ENCODE results near the gene STAC3.
A peak's percentile ranks its signal among the peaks of the same experiment; 100 is the strongest.

STAC3 gene

DNA sequence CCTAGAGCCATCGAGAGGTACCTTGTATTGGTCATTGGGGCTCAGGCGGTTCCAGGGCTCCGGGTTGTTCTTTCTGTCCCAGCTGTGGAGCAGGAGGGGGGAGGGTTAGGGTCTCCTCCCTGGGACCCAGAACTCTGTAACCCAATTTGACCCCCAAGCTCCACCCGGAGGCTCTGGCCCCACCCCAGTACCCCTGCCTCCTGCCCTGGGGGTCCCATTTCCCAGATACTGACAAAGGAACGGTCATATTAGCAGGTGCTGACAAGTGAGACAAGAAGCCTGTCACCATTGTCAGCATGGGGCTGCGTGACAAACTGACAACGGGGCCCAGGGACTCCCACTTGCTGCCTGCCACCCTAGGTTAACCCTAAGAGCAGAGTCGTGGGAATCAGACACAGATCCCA is 15.3 kb downstream of the STAC3 start:
- no peak for DNase-seq

- no peak for DNase-seq
Observed at GRCh38 chr12:57235017-57235727, 15.8 kb downstream of the STAC3 start.

- no peak for DNase-seq
Observed at GRCh38 chr12:57234571-57235016, 16.4 kb downstream of the STAC3 start.

GRCh38 chr12:57234233-57234570 is 16.8 kb downstream of the STAC3 start:
- no peak for DNase-seq

GRCh38 chr12:57233357-57234232 is 17.4 kb downstream of the STAC3 start:
- DNase-seq: no peak

- no peak for DNase-seq
Observed at GRCh38 chr12:57232156-57232756, 18.7 kb downstream of the STAC3 start.

- DNase-seq: no peak
Observed at GRCh38 chr12:57231276-57232021, 19.5 kb downstream of the STAC3 start.

DNA sequence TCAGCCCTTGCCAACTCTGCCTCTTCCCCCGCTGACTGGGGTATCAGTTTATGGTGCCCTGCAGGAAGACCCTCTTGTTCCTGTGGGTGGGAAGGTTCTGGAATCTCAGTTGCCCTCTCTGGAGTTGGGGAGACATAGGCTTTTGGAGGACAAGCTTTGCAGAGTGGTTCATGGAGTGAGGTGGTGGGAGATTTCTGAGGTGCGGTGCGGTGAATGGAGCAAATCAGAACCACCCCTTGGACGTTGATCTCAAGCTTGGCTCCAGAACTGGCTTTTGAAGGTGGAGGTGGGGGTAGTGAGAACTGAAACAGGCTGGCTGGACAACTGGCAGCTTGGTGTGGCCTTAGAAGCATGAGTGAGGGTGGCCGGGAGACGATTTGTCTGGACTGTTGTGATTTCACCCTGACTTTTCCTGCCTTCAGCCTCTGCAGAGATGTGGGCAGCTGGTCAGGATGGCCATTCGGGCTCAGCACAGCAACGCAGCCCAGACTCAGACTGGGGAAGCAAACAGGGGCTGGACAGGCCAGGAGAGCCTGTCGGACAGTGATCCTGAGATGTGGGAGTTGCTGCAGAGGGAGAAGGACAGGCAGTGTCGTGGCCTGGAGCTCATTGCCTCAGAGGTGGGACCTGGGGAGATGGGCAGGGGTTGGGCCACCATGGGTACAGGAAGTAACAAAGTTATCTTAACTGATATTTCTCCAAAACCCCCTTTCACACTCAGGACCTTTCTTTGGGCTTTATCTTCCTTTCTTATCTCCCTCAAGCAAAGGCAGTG is 20.4 kb downstream of the STAC3 start:
- DNase-seq: no peak

DNA sequence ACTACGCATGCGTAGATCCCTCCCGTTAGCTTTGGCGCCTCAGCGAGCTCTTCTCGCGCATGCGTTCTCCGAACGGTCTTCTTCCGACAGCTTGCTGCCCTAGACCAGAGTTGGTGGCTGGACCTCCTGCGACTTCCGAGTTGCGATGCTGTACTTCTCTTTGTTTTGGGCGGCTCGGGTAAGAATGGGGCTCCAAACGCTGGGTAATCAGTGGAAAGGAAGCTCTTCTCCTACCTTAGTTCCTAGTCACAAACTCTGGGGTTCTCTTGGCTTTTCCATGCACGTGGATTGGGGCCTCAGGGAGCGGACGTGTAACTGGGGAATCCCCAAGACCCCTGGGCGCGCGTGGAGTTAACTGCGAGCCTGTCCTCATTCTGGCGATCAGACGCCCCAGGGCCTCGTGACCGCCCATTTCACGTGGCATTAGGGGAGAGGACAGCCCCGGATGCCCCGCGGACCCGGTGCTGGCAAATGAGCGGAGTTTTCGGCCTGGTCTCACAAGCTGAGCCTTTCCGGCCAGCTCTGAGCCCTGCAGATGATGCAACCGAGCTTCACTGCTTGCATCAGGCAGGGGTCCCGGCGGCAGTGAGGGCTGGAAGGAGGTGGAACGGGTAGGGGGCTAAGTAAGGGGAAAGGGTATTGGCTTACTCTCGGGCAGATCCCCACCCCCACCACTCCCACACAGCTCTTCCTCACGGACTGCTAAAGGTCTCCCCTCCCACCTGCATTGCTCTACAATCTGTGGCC is 21.2 kb downstream of the STAC3 start, which contains the start of gene SHMT2:
Gene SHMT2, plus strand, starts transcription at position 78 of the 747 bp plus-strand sequence. Its CDS starts 68 bp downstream, at position 146.
- DNase-seq: peak; percentile 94

GRCh38 chr12:57229046-57229633 is 21.8 kb downstream of the STAC3 start:
- no peak for DNase-seq

DNA sequence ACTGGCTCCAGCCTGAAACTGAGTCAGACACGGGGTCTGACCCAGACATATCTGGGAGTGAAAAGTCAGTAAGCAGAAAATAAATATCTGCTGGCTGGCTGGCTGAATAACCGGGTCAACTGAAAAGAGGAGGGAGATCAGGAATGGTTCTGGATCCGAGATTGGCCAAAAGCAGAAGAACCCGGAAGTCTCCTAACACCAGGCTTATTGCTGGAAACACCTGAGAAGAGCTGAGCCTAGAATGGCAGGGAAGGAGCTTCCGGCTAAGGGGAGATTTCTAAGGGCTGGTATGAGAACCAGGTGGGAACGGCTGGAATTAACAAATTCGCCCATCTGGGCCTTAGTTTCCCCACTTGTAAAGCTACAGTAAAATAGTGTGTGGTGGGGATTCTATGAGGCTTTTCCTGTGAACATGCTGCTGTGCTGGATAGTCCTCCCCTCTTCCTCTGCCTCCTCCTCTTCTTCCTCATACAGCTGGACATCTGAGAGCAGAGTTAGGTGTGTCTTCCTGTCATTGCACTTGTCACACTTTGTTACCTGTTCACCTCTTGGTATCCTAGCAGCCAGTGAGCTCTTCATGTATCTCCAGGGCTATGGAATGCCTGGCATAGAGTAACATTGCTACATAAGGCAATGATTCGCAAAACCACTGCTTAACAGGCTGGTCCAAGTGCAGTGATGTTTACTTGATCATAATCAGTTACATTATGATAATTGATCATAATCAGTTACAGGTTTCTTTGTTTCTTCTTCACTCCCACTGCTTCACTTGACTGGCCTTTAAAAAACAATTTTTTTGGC is 23.5 kb downstream of the STAC3 start:
- no peak for DNase-seq

GRCh38 chr12:57226588-57227314 is 24.2 kb downstream of the STAC3 start:
- no peak for DNase-seq

GRCh38 chr12:57225680-57226210 is 25.2 kb downstream of the STAC3 start:
- DNase-seq: no peak

DNA sequence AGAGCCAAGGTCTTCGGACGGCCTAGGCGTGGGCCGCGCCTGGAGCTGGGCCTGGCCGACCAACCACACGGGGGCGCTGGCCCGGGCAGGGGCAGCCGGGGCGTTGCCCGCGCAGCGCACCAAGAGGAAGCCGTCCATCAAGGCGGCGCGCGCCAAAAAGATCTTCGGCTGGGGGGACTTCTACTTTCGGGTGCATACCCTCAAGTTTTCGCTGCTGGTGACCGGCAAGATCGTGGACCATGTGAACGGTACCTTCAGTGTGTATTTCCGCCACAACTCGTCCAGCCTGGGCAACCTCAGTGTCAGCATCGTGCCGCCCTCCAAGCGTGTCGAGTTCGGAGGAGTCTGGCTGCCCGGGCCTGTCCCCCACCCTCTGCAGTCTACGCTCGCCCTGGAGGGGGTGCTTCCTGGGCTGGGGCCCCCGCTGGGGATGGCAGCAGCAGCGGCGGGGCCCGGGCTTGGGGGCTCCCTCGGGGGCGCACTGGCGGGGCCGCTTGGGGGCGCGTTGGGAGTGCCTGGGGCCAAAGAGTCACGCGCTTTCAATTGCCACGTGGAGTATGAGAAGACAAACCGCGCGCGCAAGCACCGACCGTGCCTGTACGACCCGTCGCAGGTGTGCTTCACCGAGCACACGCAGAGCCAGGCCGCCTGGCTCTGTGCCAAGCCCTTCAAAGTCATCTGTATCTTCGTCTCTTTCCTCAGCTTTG is 25.9 kb downstream of the STAC3 start:
- DNase-seq: no peak

DNA sequence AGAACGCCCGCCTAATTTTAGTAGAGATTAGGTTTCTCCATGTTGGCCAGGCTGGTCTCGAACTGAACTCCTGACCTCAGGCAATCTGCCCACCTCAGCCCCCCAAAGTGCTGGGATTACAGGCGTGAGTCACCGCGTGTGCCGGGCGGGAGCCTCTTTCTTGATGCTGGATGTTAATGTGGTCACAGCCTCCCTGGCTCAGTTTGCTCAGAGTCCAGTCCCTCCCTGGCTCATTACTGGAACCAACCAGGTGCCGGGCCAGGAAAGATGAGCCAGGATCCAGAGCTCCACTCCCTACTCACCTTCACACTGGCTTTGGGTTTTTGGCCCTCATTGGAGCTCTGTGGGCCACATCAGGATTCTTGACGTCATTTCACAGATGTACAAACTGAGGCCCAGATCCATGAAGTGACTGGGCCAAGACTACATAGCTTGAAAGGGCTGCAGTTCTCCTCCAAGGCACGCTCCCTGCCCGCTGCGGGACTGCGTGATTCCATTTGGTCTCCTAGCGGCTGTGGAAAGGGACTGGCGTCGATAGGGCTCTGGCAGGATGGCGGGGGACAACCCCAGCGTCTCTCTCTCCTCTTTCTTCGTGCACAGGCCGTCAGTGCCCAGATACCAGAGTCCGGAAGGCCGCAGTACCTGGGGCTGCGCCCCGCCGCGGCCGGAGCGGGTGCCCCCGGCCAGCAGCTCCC is 26.6 kb downstream of the STAC3 start:
- DNase-seq: no peak

DNA sequence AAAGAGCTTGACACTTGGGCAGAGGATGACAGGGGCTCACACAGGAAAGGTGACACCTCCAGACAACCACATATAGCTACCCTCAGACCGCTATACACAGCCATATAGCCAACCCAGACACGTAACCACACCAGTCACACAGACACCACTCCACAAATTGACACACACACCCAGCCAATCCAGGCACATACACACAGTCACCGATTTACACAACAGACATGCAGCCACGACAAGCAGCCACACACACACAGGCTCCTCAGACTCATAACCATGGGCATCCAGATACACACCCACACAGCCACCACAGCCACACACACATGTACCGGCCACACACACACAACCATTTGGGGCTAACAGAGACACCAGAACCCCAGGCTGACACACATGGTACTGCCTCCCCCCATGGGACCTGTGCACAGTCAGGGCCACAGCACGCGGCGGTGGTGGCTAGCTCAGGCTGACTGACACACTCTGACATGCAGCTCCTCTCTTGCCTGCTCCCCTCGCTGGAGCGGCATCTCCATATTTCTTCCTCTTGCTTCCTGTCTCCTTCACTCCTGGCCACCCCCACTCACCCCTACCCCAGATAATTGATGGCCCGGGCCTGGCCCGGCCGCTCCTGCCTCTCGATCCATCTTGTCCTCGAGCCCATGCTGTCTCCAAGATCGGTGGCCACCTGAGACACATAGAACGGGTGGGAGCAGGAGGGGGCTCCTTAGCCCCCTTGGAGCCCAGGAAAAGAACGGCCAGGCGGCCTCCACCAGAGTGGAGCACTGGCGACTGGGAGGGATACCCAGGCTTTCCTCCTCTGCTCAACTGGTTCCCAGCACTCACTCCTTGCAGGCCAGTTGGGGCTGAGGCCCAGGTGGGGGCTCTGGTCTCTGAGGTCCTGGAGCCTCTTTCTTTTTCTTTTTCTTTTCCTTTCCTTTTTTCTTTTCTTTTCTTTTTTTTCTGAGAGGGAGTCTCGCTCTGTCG is 27.5 kb downstream of the STAC3 start:
- DNase-seq: no peak

Measured in midbrain (tissue), 1 donor.